Chondrocyte (in vitro differentiated cells): ENCODE results near the gene ACTL9. TPM values are rescaled to one million over a fixed set of nuclear protein-coding genes. Genes with fewer than 3 reads are reported as not detected.

Experiments
- DNase-seq: peaks from one replicate; pipeline ENCODE4 v3.0.0; 2021; ENCODE audit warnings: mixed read lengths, low spot score
- H3K27ac Mint-ChIP-seq: one replicate; pipeline ENCODE4 v1.8.0; 2021; ENCODE audit warnings: mild to moderate bottlenecking, moderate library complexity, mixed read lengths; ENCODE audit not compliant: unreplicated experiment
- H3K27me3 Mint-ChIP-seq: 2 replicates; pipeline ENCODE4 v1.8.0; 2021; ENCODE audit warnings: low read depth, mixed read lengths
- H3K36me3 Mint-ChIP-seq: 2 replicates; pipeline ENCODE4 v1.8.0; 2021; ENCODE audit warnings: low read depth, mixed read lengths
- H3K4me1 Mint-ChIP-seq: 2 replicates; pipeline ENCODE4 v1.8.0; 2021; ENCODE audit warnings: low read depth, mild to moderate bottlenecking, mixed read lengths
- H3K4me3 Mint-ChIP-seq: one replicate; pipeline ENCODE4 v1.8.0; 2021; ENCODE audit warnings: mild to moderate bottlenecking, moderate library complexity, mixed read lengths; ENCODE audit not compliant: unreplicated experiment
- H3K9me3 Mint-ChIP-seq: 2 replicates; pipeline ENCODE4 v1.8.0; 2021; ENCODE audit warnings: low read depth, mixed read lengths
- total RNA-seq: library from RNA; stranded (reverse); gene quantifications from 3 replicates; pipeline ENCODE4 v1.2.1, GENCODE V29; 2021
- TF ChIP-seq, protein P1 (sequence below): fragments of 200-600 bp; sonication (generic); IDR thresholded peaks from 2 replicates; pipeline ENCODE4 v1.5.0; 2021; ENCODE audit warnings: antibody characterized with exemption, mild to moderate bottlenecking, moderate library complexity

ACTL9 gene
- total RNA-seq, 1 donor from 2014 or later: not detected

DNA sequence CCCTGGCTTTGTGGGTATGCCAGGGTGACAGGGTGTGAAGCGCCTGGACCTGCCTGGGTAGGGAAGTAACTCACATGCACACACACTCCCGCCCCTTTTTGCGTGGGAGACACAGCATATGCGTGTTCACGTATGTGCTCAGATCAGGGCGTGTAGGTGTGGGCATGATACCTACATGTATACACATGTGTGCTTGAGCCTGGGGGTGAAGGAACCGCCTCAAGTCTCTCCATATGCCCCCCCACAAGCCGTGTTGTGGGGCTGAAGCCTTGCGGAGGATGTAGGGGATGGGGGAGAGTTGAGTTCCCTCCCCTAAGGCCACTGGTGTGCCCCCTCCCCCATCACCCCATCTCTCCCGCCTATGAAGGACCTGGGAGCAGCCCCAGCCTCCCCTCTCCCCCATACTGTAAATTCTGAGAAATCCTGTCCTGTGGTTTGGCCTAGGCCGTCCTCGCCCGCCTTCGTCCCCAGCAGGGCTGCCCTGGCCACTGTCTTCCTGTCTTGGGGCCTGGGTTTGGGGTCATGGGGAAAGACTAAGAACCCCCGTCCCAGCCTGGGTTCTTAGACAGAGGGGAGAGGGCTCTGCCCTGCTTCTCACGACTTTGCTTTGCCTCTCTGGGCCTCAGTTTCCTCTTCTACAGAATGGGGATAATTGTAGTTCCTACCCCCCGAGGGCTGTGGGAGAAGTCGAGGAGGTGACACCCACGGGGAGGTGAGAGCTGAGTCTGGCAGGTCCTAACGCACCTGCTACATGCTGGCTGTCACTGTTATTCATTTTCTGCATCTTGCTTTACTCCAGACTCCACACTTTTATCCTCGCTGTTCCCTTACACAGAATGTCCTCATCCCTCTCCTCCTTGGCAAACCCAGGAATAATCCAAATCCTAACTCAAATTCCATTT, 14.3 kb downstream of the ACTL9 start:
- peaks cover 7% of the 10 kb centered on the region for H3K9me3 Mint-ChIP-seq
- peaks cover 3% of the 10 kb centered on the region for H3K27me3 Mint-ChIP-seq
- no peak overlapping the region for H3K27ac Mint-ChIP-seq

DNA sequence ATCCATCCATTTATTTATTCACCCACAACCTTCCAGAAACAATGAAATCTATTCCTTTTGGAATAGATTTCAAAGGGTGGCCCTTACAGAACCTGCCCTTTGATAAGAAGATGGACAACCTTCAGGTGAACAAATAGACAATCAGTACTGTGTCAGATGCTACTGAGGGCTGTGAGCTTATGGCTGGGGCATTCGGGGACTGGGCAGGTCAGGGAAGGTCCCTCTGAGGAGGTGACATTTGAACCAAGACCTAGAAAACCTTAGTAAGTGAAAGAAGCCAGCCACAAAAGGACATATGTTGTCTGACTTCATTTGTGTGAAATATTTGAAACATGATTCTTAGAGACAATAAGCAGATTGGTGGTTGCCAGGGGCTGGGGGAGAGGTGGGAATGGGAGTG, 15.7 kb downstream of the ACTL9 start:
- peaks cover 14% of the 10 kb centered on the region for H3K9me3 Mint-ChIP-seq
- DNase-seq: no peak
- H3K36me3 Mint-ChIP-seq: no peaks in the 10 kb centered on the region
- no peak overlapping the region for H3K4me3 Mint-ChIP-seq
- H3K27me3 Mint-ChIP-seq: peaks cover 3% of the 10 kb centered on the region
- H3K27ac Mint-ChIP-seq: no peak overlapping the region
- no peaks in the 10 kb centered on the region for H3K4me1 Mint-ChIP-seq
- TF ChIP-seq, protein P1, sequence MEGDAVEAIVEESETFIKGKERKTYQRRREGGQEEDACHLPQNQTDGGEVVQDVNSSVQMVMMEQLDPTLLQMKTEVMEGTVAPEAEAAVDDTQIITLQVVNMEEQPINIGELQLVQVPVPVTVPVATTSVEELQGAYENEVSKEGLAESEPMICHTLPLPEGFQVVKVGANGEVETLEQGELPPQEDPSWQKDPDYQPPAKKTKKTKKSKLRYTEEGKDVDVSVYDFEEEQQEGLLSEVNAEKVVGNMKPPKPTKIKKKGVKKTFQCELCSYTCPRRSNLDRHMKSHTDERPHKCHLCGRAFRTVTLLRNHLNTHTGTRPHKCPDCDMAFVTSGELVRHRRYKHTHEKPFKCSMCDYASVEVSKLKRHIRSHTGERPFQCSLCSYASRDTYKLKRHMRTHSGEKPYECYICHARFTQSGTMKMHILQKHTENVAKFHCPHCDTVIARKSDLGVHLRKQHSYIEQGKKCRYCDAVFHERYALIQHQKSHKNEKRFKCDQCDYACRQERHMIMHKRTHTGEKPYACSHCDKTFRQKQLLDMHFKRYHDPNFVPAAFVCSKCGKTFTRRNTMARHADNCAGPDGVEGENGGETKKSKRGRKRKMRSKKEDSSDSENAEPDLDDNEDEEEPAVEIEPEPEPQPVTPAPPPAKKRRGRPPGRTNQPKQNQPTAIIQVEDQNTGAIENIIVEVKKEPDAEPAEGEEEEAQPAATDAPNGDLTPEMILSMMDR: no peak

More for the DNA sequence above, 14.3 kb downstream of the ACTL9 start:
- H3K4me3 Mint-ChIP-seq: no peak overlapping the region
- no peaks in the 10 kb centered on the region for H3K36me3 Mint-ChIP-seq
- no peaks in the 10 kb centered on the region for H3K4me1 Mint-ChIP-seq
- no peak for DNase-seq
- TF ChIP-seq, protein P1: no peak

DNA sequence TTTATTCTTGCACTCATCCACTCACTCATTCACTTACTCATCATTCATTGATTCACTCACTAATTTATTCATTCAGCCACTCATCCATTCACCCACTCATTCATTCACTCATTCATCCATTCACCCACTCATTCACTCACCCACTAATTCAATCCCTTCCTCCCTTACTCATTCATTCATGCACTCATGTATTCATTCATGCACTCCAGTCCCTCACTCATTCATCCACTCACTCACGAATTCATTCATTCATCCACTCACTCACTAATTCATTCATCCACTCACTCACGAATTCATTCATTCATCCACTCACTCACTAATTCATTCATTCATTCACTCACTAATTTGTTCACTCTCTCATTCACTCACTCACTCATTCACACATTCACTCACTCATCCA, 16.1 kb downstream of the ACTL9 start:
- peaks cover 3% of the 10 kb centered on the region for H3K27me3 Mint-ChIP-seq
- H3K4me1 Mint-ChIP-seq: no peaks in the 10 kb centered on the region
- no peak for DNase-seq
- no peaks in the 10 kb centered on the region for H3K36me3 Mint-ChIP-seq
- H3K27ac Mint-ChIP-seq: no peak overlapping the region
- no peak overlapping the region for H3K4me3 Mint-ChIP-seq
- peaks cover 17% of the 10 kb centered on the region for H3K9me3 Mint-ChIP-seq
- TF ChIP-seq, protein P1: no peak

DNA sequence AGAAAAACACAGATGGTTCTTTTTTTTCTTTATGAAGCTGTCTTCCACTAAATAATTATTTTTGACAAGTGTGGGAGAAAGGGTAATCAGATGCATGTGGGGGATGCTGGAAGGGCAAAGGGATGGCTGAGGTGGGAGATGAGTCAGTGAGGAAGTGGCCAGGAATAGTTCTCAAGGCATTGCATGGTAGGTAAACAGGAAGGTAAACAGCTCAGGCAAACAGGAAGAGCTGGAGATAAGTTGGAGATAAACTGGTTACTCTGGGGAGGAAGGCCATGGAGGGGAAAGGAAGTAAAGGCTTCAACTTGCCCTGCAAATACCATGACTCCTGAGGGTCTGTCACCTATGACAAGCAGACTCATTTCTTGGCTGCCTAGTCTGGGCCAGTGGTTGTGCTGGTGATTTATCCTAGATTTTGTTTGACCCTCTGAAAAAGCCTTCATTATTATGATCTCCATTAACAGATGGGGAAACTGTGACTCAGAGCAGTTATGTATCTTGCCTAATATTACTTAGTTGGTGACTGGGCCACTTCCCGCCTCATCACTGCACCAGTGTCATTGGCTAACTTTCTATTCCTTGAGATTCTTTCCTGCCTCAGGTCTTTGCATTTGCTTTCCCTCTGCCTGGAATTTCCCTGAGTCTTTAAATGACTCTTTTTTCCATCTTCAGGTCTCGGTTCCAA, 17.1 kb downstream of the ACTL9 start:
- H3K36me3 Mint-ChIP-seq: no peaks in the 10 kb centered on the region
- TF ChIP-seq, protein P1: no peak
- H3K9me3 Mint-ChIP-seq: peaks cover 17% of the 10 kb centered on the region
- peaks cover 3% of the 10 kb centered on the region for H3K27me3 Mint-ChIP-seq
- H3K4me3 Mint-ChIP-seq: no peak overlapping the region
- DNase-seq: no peak
- H3K27ac Mint-ChIP-seq: no peak overlapping the region
- no peaks in the 10 kb centered on the region for H3K4me1 Mint-ChIP-seq

DNA sequence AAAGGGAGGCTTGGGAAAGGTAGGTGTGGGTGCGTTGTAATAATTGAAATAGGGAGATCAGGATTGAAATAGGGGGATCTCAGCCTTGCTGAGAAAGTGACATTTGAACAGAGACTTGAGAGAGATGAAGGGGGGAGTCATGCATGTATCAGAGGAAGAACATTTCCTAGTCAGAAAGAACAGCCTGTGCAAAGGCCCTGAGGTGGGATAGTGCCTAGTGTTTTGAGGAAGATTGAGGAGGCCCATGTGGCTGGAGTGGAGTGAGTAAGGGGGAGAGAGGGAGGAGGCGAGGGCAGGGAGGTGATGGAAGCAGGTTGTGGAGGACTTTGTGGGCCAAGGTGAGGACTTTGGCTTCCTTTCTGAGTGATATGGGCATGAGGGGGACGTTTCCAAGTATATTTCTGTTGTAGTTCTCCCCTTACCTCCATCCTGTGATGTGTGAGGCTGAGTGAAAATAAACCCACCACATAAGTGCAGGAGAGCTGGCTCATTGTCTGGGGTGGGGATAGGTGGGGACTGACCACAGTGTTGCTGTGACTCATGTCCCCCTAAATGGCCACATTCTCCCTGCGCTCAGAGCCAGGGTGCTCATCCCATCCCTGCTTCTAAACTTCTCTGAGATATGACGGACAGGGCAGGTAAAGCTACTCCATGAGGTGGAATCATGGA, 17.8 kb downstream of the ACTL9 start:
- H3K4me3 Mint-ChIP-seq: no peak overlapping the region
- DNase-seq: no peak
- TF ChIP-seq, protein P1: no peak
- peaks cover 18% of the 10 kb centered on the region for H3K9me3 Mint-ChIP-seq
- H3K4me1 Mint-ChIP-seq: no peaks in the 10 kb centered on the region
- H3K36me3 Mint-ChIP-seq: no peaks in the 10 kb centered on the region
- peaks cover 5% of the 10 kb centered on the region for H3K27me3 Mint-ChIP-seq
- no peak overlapping the region for H3K27ac Mint-ChIP-seq
